GM23248 (cell line): ENCODE data around the gene MUSK.

Source experiments
- EZH2 ChIP-seq: fragments of 200-600 bp; sonication (generic); IDR thresholded peaks from 2 replicates; pipeline ENCODE4 v1.6.1; 2018; ENCODE audit warnings: antibody characterized with exemption, mild to moderate bottlenecking; ENCODE audit not compliant: insufficient read depth, poor library complexity, severe bottlenecking
- EZH2phosphoT487 ChIP-seq: fragments of 200-600 bp; sonication (generic); IDR thresholded peaks from 2 replicates; pipeline ENCODE4 v1.6.1; 2018; ENCODE audit warnings: antibody characterized with exemption, moderate library complexity, mild to moderate bottlenecking, low read depth; ENCODE audit not compliant: insufficient read depth

- TF ChIP-seq EZH2, result no peak
- TF ChIP-seq EZH2phosphoT487, result no peak
Measured at GRCh38 chr9:110691002-110691549, 22.5 kb downstream of the MUSK start.
